Right renal pelvis (tissue), 4 donors: Measurements from ENCODE around the gene NOP9. TPM values are rescaled to one million over a fixed set of nuclear protein-coding genes. Genes with fewer than 3 reads are reported as not detected.
"Not testable (repeated sequence)": the region's sequence is repeated elsewhere in the genome, so short reads cannot be mapped to it uniquely, and the experiment has no call there.

Experiments used
- DNase-seq, 4 donors: peaks; one replicate each; pipeline ENCODE4 v3.0.0-alpha.2; 2013; ENCODE audit warnings: low read depth in 4 of 4, low spot score in 3 of 4, missing footprints in 1 of 4
- polyA plus RNA-seq, 4 donors: library from polyadenylated mRNA; unstranded; fragments of 120-200 nt; gene quantifications; one replicate each; pipeline ENCODE4 v1.2.1, GENCODE V29; 2013; ENCODE audit not compliant: insufficient read length in 4 of 4

Gene NOP9
- polyA plus RNA-seq, 4 donors, result 26.7 to 27.7 (median 27.0) TPM

- DNase-seq, result no peak
Observed at GRCh38 chr14:24322672-24323071, 23.0 kb downstream of the NOP9 start.

DNA sequence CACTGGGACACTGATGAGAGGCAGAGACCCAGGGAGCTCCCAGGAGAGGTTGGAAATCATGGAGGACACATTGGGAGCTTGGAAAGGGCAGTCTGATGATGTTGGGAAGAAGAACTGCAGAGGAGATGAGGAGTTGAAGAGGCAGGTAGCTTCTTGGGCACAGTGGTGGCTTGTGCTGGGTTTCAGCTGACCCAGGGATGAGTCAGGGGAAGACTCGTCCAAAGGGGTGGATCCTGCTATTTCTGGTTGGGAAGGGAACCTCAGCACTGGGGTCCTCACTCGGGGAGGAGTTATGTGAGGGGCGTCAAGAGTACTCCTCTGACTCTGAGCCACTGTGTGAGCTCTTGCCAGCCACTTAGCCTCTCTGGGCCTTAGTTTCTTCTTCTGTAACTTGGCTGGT is 23.7 kb downstream of the NOP9 start:
- DNase-seq, result no peak

- DNase-seq, result no peak
Observed at GRCh38 chr14:24324024-24324423, 24.4 kb downstream of the NOP9 start.

DNA sequence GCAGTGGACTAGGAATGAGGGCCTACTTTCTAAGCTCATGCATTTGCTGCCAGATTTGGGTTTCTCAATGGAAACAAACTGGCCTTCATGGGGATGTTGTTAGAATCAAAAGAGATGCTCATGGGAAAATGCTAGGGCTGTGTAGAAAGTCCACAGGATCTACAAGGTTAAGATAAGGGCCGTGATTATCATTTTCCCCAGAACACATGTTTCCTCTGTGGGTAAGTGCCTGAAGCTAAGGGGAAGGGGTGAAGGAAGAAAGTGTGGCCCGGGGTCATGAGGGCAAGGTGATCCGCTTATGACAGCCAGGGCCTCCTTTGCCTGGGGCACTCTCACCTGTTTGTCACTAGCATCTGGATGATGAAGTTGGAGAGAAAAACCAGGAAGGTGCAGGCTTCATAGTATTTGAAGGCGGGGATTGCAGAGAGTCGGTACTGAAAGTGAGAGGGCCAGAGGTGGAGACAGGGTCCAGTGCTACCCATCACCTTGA is 25.4 kb downstream of the NOP9 start:
- DNase-seq, result no peak

DNA sequence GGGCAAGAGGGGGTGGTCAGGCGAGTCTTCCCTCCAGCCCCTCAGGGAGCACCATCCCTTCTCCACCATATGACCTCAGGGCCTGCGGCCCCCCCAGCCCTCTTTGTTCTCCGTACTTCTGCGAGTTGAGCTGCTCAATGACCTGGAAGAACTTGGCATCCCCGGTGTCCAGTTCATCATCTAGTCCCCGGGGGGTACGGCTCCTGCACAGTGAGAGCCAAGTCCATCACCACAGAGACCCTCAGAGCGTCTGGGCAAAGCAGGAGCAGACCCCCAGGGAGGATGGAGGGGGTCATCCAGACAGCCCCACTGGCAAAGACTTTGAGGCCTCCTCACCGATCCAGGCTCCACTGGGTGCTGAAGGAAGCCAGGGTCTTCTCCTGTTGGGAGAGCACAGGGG is 26.3 kb downstream of the NOP9 start:
- DNase-seq, result no peak

GRCh38 chr14:24327303-24327702 is 27.7 kb downstream of the NOP9 start:
- DNase-seq, result no peak

- DNase-seq, result not testable (repeated sequence)
Observed at GRCh38 chr14:24327914-24328313, 28.3 kb downstream of the NOP9 start.

DNA sequence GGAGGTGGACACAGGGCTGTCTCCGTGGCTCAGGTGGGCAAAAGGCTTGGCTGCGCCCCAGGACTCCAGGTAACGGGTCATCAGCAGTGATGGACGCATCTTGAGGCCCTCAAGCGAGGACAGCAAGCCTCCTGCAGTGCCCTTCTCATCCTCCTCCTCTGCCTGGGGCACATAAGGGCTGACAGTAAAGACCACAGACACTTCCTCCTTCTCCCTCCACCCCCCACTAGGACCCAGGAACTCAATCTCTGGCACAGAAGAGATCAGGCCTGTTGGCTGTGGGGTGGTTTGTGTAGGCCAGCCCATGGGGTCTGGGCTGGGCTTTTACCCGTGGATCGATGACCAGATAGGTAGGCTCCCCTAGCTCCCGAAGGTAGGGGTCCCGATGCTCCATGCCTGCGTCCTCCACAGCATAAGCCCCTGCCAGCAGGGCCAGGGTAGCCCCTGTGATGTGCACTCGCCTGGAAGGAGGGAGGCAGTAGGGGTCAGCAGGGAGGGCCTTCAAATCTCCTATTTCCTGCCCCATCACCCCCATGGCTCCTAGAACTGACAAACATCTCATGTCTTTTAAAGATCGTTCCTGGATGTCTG is 29.5 kb downstream of the NOP9 start:
- no peak for DNase-seq

DNA sequence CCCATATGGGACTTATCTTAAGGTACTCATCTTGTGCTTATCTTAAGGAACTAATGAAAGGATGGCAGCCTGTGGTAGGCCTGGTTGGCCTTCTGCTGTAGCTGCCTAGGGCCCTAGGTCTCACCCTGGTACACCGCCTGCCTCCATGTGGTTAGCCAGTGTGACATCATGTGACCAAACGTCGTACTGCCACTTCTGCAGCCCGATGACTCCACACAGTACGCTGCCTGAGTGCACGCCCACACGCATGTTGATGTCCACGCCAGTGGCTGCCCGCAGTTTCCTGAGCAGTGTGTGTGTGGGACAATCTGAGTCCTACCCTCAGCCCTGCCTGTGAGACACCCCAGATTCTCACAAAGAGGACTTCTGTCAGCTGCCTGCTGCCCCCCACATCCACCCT is 30.1 kb downstream of the NOP9 start:
- no peak for DNase-seq

- no peak for DNase-seq
Observed at GRCh38 chr14:24330973-24331674, 31.5 kb downstream of the NOP9 start.

- DNase-seq, result no peak
Observed at GRCh38 chr14:24331731-24332267, 32.1 kb downstream of the NOP9 start.

- DNase-seq, result no peak
Observed at GRCh38 chr14:24332268-24332993, 32.8 kb downstream of the NOP9 start.

GRCh38 chr14:24334431-24335291 is 35.0 kb downstream of the NOP9 start, which contains the start of gene ADCY4:
Gene ADCY4, minus strand, starts transcription at chr14:24335071. Its CDS starts 419 bp downstream, at chr14:24334652.
- DNase-seq, result no peak

GRCh38 chr14:24335461-24336171 is 36.0 kb downstream of the NOP9 start:
- no peak for DNase-seq

DNA sequence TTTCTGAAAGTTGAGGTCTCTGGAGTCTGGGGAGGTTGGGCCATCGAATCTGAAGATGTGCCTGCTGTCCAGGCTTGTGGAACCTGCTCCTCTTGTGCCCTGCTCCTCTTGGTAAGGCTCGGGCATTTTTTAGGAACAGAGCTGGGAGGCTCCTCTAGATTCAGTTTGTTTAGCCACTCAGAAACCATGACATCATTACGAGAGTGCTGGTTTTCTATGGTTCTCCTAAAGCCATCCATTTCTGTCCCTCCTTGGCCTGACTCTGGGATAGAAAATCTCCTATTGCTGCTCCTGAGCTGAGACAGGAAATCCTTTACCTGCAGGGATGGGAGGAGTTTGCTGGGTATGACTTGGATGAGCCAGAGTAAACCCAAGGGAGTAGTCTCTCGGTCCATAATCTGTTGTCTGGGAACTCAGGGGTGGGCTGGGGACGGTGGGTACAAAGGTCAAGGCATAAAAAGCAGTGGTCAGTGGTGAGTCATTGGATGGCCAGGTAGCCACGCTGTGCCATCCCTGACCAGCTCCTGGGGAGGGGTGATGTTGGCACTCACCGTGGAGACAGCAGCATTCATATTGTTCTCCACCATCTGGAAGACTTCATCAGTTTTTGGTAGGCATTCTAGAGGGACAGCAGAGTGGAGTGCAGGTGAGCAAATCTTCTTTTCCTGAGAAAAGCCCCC is 37.6 kb downstream of the NOP9 start:
- no peak for DNase-seq

DNA sequence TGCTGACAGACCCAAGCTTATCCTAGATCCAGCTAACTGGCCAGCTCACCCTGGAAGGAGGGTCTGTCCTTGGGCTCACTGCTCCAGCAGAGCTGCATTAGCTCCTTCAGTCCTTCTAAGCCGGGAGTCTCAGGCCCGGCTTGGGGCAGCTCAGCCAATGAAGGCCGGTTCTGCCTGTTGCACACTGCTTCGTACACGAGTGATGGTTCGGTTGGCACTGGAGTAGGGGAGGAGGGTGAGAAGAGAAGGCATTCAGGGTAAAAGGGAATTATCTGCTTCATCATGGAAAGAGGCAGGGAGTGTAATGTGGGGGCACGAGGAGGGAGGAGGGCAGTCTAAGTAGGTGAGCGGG is 38.1 kb downstream of the NOP9 start:
- DNase-seq, result no peak

- no peak for DNase-seq
Observed at GRCh38 chr14:24338843-24339242, 39.2 kb downstream of the NOP9 start.

DNA sequence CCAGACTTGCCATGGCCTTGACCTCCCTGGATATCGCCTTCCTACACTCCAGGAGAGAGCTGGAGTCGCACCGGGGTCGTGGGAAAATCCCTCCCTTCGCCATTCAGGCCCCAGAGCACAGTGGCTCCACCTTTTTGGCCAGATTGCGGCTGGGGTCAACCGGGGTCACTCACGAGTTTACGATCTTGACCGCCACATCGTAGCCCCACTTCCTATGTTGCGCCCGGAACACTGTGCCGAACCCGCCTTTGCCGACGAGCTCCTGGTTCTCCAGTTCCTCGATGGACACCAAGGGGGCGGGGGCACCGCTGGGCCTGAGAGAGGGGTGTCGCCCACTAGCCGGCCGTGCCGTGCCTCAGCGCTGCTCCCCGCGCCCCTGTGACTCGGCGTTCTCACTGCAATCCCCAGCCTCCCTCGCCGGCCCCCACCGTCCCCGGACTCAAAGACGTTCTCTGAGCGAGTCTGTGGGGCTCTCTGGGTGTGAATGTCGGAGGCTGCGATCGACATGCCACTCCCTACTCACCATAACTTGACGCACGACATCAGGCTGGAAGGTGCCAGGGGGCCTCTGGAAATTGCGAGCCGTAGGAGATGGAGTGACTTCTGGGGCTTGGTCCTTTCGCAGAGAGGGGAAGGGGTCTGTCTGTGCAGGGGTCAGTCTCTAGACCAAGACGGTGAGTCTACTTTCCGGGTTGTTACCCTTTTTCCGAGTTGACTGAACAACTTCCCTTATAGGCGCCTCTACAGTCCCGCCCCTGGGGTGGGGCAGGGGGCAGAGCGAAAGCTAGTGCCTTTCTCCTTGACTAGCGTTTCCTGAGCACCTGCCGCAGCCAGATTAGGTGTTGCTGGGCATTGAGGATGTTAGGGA is 39.9 kb downstream of the NOP9 start, which contains the start of gene RIPK3:
TSS of gene RIPK3 (minus strand) at position 708 of the 868 bp plus-strand sequence. CDS start at position 543, 165 bp downstream.
- no peak for DNase-seq
